HG03196 (cell line): ENCODE measurements around the gene LMNTD2.
"Not testable (repeated sequence)": the region's sequence is repeated elsewhere in the genome, so short reads cannot be mapped to it uniquely, and the experiment has no call there.

Source experiments
- ATAC-seq: cut with Tn5 transposase; IDR thresholded peaks from one replicate; pipeline ENCODE4 v1.9.1; 2021; ENCODE audit not compliant: unreplicated experiment

The LMNTD2 gene

GRCh38 chr11:587978-588380 lies 27.4 kb upstream of the LMNTD2 start:
- ATAC-seq: no peak

GRCh38 chr11:587546-587945 lies 27.0 kb upstream of the LMNTD2 start:
- ATAC-seq: no peak

- ATAC-seq: no peak
Measured at GRCh38 chr11:586376-587316, 26.1 kb upstream of the LMNTD2 start.

- ATAC-seq: no peak
Measured at GRCh38 chr11:584287-584686, 23.7 kb upstream of the LMNTD2 start.

- no peak for ATAC-seq
Measured at GRCh38 chr11:581752-582151, 21.2 kb upstream of the LMNTD2 start.

- no peak for ATAC-seq
Measured at GRCh38 chr11:581342-581741, 20.8 kb upstream of the LMNTD2 start.

GRCh38 chr11:579830-580601 lies 19.5 kb upstream of the LMNTD2 start:
- no peak for ATAC-seq

- ATAC-seq: no peak
Measured at GRCh38 chr11:578276-579035, 17.9 kb upstream of the LMNTD2 start.

GRCh38 chr11:577611-577894 lies 17.0 kb upstream of the LMNTD2 start:
- ATAC-seq: no peak

GRCh38 chr11:576811-577610 lies 16.5 kb upstream of the LMNTD2 start:
- ATAC-seq: no peak

- peak; percentile 71 for ATAC-seq
Measured at GRCh38 chr11:575996-576768, 15.6 kb upstream of the LMNTD2 start, which contains the start of gene PHRF1. Gene PHRF1 (plus strand): TSS chr11:576470. CDS start chr11:581513, 5,043 bp downstream.

GRCh38 chr11:575313-575995 lies 14.9 kb upstream of the LMNTD2 start:
- ATAC-seq: peak; percentile 48

- no peak for ATAC-seq
Measured at GRCh38 chr11:574632-575312, 14.2 kb upstream of the LMNTD2 start.

GRCh38 chr11:574031-574570 lies 13.6 kb upstream of the LMNTD2 start:
- not testable (repeated sequence) for ATAC-seq

GRCh38 chr11:573146-573759 lies 12.7 kb upstream of the LMNTD2 start:
- no peak for ATAC-seq

- no peak for ATAC-seq
Measured at GRCh38 chr11:571802-572185, 11.3 kb upstream of the LMNTD2 start.

GRCh38 chr11:569158-569885 lies 8.8 kb upstream of the LMNTD2 start:
- ATAC-seq: no peak
